Activated naive CD8-positive, alpha-beta T cell (primary cell): Measurements from ENCODE around the gene ASPRV1.
"Not testable (repeated sequence)": the region's sequence is repeated elsewhere in the genome, so short reads cannot be mapped to it uniquely, and the experiment has no call there.

Experiments
- H3K27ac Mint-ChIP-seq: one replicate; pipeline ENCODE4 v1.8.0; 2021; ENCODE audit warnings: mixed read lengths
- H3K27me3 Mint-ChIP-seq: one replicate; pipeline ENCODE4 v1.8.0; 2021; ENCODE audit warnings: mixed read lengths
- H3K36me3 Mint-ChIP-seq: one replicate; pipeline ENCODE4 v1.8.0; 2021; ENCODE audit warnings: mixed read lengths
- H3K4me1 Mint-ChIP-seq: one replicate; pipeline ENCODE4 v1.8.0; 2021; ENCODE audit warnings: low read depth, mixed read lengths
- H3K4me3 Mint-ChIP-seq: one replicate; pipeline ENCODE4 v1.8.0; 2021; ENCODE audit warnings: mild to moderate bottlenecking, mixed read lengths
- H3K9me3 Mint-ChIP-seq: one replicate; pipeline ENCODE4 v1.8.0; 2021; ENCODE audit warnings: low read depth, mixed read lengths

Gene ASPRV1

DNA sequence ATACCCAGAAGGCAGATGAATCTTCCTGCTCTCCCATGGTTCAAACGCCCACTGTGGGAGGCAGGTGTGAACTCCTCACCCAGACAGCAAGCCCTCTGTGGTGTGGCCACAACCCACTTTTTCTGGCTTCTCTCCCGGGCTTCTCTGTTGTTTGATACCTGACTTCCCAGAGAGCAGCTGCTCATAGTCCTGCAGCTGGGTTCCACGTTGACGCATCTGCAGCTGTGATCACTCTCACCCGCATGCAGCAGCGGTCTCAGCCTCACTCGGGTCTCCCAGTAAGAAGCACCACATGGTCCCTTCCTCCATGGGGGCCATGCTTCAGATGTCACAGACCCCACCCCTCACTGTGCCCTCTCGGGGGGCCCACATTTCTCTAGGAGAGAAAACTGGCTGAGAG lies 3.5 kb downstream of the ASPRV1 start:
- H3K27me3 Mint-ChIP-seq, result no peaks in the 10 kb centered on the region
- H3K36me3 Mint-ChIP-seq, result no peaks in the 10 kb centered on the region
- H3K4me3 Mint-ChIP-seq, result no peak overlapping the region
- no peaks in the 10 kb centered on the region for H3K9me3 Mint-ChIP-seq
- no peak overlapping the region for H3K27ac Mint-ChIP-seq
- no peaks in the 10 kb centered on the region for H3K4me1 Mint-ChIP-seq

DNA sequence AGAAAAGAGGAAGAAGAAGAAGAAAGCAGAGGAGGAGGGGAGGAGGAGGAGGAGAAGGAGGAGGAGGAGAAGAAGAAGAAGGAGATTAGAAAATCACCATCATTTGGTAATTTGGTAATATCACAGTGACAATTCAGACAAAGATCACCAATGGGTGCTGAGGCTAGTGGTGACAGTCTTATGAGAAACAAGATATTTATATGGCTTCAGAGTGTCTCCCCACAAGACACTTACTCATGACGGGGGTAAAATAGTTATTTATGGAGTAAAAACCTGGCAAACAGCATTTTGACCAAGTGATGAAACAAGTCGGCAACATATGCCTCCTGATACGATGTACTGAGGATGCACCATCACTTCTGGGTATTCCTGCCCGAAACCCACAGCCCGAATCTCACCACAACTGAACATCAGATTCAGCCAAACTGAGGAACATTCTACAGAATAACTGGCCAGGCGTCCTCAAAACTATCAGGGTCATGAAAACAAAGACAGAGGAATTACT lies 4.9 kb downstream of the ASPRV1 start:
- Mint-ChIP-seq H3K36me3 (no peaks in the 10 kb centered on the region), H3K9me3 (no peaks in the 10 kb centered on the region), H3K4me1 (no peaks in the 10 kb centered on the region), H3K27me3 (no peaks in the 10 kb centered on the region), H3K4me3 (no peak overlapping the region), H3K27ac (no peak overlapping the region)

DNA sequence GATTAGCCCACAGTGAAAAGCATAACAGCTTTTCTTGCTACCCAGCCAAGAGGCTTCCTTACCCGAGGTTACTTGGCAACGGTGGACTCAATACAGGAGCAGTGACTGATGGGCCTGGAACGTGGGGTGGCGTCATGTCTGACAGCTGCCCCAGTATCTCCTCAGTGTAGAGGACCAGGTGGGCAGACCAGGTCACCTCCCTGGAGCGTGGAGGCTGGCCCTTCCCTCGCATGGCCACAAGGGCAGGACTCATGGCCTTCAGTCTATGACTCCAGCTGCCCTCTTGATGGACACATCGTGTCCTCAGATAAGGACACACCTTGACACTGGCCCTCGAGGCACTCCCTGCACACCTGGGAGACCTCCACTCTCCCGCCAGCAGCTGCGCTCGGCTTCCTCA lies 6.4 kb downstream of the ASPRV1 start:
- Mint-ChIP-seq H3K36me3 (no peaks in the 10 kb centered on the region), H3K27ac (no peak overlapping the region), H3K4me1 (no peaks in the 10 kb centered on the region), H3K4me3 (no peak overlapping the region), H3K9me3 (no peaks in the 10 kb centered on the region), H3K27me3 (no peaks in the 10 kb centered on the region)

DNA sequence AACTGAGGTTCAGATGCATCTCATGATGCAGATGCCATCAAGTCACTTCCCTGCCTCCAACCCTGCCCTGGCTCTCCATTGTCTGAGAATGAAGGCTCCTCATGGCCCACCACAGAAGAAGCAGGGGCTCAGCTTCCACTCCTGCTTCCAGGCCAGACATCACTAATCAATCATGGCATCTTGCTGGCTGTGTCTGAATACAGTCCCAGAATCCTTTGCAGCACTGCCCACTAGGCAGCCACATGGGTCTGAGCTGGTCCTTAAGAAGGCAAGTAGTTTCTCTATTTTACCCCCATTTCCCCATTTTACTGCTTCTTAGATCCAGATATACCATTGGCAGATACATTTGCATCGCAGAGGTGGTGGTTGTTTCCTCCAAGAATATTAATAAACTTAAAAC lies 7.3 kb downstream of the ASPRV1 start:
- Mint-ChIP-seq H3K27ac (no peak overlapping the region), H3K27me3 (no peaks in the 10 kb centered on the region), H3K9me3 (no peaks in the 10 kb centered on the region), H3K4me3 (no peak overlapping the region), H3K4me1 (peaks cover under 1% of the 10 kb centered on the region), H3K36me3 (no peaks in the 10 kb centered on the region)

DNA sequence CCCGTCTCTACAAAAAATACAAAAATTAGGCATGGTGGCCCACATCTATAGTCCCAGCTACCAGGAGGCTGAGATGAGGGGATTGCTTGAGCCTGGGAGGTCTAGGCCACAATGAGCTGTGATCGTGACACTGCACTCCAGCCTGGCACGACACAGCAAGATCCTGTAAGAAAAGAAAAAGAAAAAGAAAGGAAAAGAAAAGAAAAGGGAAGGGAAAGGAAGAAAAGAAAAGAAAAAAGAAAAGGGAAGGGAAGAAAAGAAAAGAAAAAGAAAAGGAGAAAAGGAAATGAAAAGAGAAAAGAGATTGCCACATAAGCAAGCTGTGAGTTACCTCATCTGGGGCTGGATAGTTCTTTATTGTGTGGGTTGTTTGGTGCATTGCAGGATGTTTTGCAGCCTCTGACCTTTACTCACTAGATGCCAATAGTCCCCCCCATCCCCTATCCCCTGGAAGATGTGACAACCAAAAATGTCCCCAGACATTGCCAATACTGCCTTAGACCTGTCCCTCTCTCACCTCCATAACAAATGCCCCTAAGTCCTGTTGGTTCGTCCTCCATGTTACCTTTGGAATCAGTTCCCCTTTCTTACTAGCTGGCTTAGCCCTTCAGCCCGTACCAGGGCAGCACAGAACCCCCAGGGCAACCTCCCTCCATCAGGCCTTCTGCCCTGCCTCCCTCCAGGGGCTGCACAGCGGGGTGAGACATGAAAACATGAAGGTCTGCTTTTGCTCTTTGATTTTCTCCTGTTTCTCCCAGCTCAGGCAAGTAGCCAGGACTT lies 8.9 kb downstream of the ASPRV1 start:
- H3K4me1 Mint-ChIP-seq, result peaks cover 4% of the 10 kb centered on the region
- no peaks in the 10 kb centered on the region for H3K27me3 Mint-ChIP-seq
- H3K9me3 Mint-ChIP-seq, result no peaks in the 10 kb centered on the region
- no peak overlapping the region for H3K4me3 Mint-ChIP-seq
- no peaks in the 10 kb centered on the region for H3K36me3 Mint-ChIP-seq
- H3K27ac Mint-ChIP-seq, result no peak overlapping the region

DNA sequence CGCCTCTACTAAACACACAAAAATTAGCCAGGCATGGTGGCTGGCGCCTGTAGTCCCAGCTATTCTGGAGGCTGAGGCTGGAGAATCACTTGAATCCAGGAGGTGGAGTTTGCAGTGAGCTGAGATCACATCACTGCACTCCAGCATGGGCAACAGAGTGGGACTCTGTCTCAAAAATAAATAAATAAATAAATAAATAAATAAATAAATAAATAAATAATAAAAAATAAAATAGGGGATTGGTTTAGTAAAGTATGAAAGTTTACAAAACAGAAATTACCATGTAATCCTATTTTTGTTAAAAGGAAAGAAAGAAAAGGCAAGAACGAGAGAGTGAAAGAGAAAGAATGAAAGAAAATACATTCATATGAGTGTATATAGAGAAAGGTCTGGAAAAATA lies 10.8 kb downstream of the ASPRV1 start:
- not testable (repeated sequence) for H3K27ac Mint-ChIP-seq, H3K27me3 Mint-ChIP-seq, H3K9me3 Mint-ChIP-seq, H3K4me3 Mint-ChIP-seq, H3K36me3 Mint-ChIP-seq
- peaks cover 22% of the 10 kb centered on the region for H3K4me1 Mint-ChIP-seq

DNA sequence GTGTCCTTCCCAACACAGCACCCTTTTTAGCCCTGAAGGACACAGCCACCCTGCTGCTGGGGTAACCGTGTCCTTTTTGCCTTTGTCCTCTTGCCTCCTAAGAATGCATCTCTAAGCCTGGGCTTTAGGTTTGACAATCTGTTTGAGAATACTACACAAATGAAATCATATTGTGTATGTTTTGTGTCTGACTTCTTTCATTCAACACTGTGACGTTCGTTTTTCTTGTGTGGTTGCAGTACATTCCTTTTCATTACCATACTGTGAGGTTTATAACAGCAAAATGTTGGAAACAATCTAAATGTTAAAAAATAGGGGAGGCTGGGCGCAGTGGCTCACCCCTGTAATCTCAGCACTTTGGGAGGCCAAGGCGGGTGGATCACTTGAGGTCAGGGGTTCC lies 11.2 kb downstream of the ASPRV1 start:
- Mint-ChIP-seq H3K4me3 (no peak overlapping the region), H3K4me1 (peaks cover 26% of the 10 kb centered on the region), H3K27me3 (no peaks in the 10 kb centered on the region), H3K36me3 (no peaks in the 10 kb centered on the region), H3K27ac (no peak overlapping the region), H3K9me3 (no peaks in the 10 kb centered on the region)

DNA sequence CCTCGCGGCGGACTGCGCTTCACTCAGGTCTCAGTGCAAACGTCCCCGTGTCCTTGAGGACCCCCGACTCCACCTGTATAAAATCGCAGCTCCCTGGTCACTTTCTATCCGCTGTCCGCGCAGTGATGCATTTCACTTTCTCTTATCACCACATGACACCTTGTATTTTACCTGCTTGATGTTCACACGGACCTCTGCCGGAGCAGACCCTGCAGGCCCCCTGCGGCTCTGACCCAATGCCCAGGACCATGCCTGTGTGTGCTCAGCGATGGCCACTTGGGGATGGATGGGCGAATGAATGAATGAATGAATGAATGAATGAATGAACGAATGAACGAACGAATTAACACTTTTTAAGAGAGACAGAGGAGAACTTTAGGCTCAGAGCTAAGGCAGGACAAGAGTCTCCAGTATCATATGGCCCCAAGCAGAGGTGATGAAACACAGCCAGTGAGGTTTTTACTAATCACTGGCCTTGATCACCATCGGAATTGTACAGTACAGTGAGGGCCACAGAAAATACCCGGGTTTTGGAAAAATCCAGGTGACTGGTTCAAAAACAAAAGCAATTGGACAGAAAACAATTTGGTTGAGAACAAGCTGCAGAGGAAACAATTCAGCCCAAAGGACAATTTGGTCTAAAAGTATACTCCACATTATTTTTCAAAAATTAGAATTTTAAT lies 12.3 kb downstream of the ASPRV1 start:
- Mint-ChIP-seq H3K27ac (no peak overlapping the region), H3K9me3 (no peaks in the 10 kb centered on the region)

DNA sequence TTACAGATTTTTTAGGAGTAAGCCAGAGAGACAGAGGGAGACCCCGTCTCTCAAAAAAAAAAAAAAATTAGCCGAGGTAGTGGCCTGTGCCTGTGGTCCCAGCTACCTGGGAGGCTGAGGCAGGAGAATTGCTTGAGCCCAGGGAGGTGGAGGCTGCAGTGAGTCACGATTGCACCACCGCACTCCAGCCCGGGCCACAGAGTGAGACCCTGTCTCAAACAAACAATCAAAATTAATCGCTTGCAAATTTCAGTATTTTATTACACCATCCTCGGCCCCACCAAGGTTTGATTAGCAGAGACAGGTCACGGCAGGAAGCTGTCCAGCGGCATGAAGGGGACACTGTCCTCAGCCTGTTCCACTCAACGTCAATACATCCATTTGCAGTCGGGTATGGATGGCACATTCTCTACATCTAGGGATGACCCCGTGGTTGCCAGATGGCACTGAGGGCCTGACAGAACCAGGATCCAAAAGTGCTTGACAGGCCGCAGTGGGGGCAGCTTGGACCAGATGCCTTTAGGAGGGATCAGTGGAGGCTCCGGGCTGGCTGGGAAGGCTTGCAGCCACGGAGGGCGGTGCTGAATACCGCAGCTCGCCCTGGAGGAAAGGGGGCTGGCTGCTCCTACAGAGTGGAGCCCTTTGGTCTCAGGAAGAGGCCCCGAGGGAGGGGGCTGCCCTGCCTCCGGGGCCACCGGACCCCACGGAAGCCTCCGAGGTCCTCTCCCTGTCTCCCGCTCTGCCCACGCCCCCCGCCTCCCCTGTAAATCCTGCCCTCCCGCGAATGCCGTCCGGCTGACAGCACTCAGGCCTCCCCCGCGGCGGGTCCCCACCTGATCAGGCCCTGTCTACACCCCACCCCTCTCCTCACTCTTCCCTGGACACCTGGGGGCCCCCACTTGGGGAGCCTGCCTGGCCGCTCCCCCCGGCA lies 13.1 kb downstream of the ASPRV1 start:
- no peaks in the 10 kb centered on the region for H3K27me3 Mint-ChIP-seq
- H3K27ac Mint-ChIP-seq, result no peak overlapping the region
- peaks cover 5% of the 10 kb centered on the region for H3K36me3 Mint-ChIP-seq
- H3K9me3 Mint-ChIP-seq, result no peaks in the 10 kb centered on the region
- no peak overlapping the region for H3K4me3 Mint-ChIP-seq
- H3K4me1 Mint-ChIP-seq, result peaks cover 30% of the 10 kb centered on the region

More for the DNA sequence above, 12.3 kb downstream of the ASPRV1 start:
- Mint-ChIP-seq H3K4me3 (no peak overlapping the region), H3K27me3 (no peaks in the 10 kb centered on the region), H3K36me3 (peaks cover 4% of the 10 kb centered on the region), H3K4me1 (peaks cover 30% of the 10 kb centered on the region)

DNA sequence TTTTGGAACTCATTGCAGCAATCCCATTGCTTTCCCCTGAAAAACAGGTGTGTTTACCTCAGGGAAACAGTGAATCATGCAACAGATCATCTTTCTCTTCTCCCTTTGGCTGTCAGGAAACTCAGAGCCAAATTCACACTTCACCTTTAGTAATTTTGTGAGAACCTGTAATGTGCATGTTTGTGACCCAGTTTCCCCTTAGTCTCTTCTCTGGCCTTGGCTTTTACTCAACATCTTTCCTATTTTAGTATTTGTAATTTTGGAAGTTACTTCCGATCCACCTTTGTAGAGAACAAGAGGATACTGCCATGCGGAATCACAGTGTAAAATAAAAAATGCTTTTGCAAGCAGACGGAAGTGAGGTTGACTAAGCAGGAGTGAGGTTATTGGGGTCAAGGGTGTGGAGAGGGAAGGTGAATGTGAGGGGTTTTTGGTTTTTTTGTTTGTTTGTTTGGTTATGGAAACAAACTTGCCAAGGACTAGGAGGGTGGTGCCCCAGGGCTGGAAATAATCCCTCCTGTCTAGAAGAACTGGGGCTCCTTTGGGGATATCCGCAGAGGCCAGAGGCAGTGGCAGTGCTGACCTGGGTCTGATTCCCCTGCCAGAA lies 14.0 kb downstream of the ASPRV1 start:
- Mint-ChIP-seq H3K9me3 (no peaks in the 10 kb centered on the region), H3K27me3 (no peaks in the 10 kb centered on the region), H3K4me3 (no peak overlapping the region), H3K36me3 (peaks cover 7% of the 10 kb centered on the region), H3K4me1 (peaks cover 33% of the 10 kb centered on the region), H3K27ac (no peak overlapping the region)

DNA sequence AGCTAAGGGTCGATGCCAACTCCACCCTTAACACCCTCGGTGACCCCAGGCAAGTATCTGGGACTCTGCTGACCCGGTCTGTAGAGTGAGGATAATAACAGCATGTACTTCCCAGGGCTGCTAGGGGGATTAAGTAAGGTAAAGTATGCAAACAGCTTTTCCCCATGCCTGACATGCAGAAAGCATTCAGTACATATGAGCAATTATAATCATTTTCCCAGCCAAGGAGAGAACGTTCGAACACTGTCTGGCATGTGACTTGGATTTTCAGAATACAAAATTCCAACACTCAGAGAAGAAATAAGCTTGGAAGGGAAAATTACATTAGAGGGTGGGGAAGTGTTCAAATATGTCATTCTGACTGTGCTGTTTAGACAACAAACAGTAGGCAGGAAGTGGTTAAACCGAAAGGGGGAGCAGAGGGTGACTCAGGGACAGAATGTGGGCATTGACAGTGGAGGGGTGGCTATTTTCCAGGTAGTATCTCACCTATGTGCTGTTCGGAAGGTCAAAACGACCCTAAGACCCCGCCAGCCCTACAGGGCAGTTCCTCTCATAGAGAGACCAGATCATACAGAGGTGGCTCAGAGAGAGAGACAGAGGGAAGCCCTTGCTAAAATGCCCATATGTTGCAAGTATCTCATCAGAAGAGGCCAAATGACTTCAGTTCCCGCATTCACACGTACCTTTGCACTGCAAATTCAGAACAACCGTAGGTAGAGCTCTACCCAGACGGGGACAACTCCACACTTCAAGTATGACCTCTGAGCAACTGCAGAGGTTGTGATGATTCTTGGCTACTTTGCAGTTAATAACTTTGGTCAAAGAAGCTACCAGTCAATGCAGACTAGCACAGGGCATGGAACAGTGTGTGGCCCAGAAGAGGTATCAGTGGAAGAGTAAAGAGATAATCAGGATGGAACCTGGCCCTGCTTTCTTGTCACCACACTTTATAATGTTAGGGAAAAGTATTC lies 14.8 kb downstream of the ASPRV1 start:
- Mint-ChIP-seq H3K4me1 (peaks cover 33% of the 10 kb centered on the region), H3K4me3 (peak overlapping the region; percentile 36), H3K36me3 (peaks cover 7% of the 10 kb centered on the region), H3K27ac (peak overlapping the region; percentile 74), H3K9me3 (no peaks in the 10 kb centered on the region), H3K27me3 (no peaks in the 10 kb centered on the region)

DNA sequence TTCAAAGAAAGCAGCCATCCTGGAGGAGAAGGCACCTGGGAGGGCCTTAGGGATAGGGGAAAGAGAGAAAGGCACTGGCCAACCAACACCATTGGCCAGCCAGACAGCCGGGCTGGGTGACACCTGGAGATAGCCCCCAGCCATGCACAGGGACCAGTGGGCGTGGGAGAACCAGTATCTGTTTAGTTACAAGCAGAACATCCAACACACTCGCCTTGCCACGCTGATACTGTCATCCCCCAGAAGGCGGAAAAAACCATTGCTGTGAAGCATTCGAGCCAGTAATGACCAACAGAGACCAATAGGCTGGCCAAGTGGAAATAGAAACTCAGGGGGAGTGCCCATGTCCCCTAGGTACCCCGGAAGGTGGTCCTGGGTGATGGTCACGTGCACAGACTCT lies 15.5 kb downstream of the ASPRV1 start:
- H3K27me3 Mint-ChIP-seq, result no peaks in the 10 kb centered on the region
- peaks cover 7% of the 10 kb centered on the region for H3K36me3 Mint-ChIP-seq
- no peak overlapping the region for H3K27ac Mint-ChIP-seq
- H3K9me3 Mint-ChIP-seq, result no peaks in the 10 kb centered on the region
- H3K4me1 Mint-ChIP-seq, result peaks cover 33% of the 10 kb centered on the region
- no peak overlapping the region for H3K4me3 Mint-ChIP-seq

DNA sequence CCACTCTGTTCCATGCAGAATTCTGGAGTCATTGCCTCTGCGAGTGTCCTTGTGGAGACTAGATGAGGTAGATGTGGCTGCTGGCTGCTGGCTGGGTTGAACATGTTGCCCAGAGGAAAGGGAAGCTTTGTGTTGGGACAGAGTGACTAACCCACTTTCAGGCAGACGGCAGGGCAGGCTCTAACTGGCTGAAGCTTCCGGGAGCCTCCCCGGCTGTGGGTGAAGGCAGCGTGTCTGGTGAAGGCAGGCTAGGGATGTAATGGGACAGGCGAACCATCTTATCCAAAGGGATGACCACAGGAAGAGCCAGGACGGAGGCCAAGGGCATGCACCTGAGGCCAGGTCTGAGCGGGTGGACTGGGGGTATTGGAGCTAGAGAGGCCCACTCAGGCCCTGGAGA lies 16.0 kb downstream of the ASPRV1 start:
- Mint-ChIP-seq H3K27me3 (no peaks in the 10 kb centered on the region), H3K27ac (peak overlapping the region; percentile 28), H3K4me1 (peaks cover 33% of the 10 kb centered on the region), H3K36me3 (peaks cover 10% of the 10 kb centered on the region), H3K4me3 (no peak overlapping the region), H3K9me3 (no peaks in the 10 kb centered on the region)

DNA sequence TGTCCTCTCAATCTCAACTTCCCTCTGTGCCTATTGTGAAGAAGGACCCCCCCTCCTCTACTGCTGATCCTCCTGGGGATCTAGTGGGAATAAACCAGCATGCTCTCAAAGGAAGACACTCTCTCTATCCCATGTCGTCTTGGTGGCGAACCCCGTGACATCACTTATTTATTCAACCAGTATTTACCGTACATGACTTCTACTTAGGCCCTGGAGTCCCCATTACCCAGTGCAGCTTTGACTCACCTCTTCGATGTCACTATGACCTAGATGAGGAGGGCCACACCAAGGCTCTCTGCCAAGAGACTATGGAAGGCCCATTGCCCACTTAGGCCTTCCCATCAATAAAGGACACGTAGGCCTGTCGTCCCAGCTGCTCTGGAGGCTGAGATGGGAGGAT lies 16.7 kb downstream of the ASPRV1 start:
- Mint-ChIP-seq H3K36me3 (peaks cover 10% of the 10 kb centered on the region), H3K27ac (no peak overlapping the region)

More for the DNA sequence above, 16.7 kb downstream of the ASPRV1 start:
- H3K4me3 Mint-ChIP-seq, result no peak overlapping the region
- no peaks in the 10 kb centered on the region for H3K9me3 Mint-ChIP-seq
- H3K4me1 Mint-ChIP-seq, result peaks cover 33% of the 10 kb centered on the region
- H3K27me3 Mint-ChIP-seq, result no peaks in the 10 kb centered on the region
